DOHH2 (cell line): Measurements from ENCODE around the gene CBFA2T2.

ENCODE experiments used
- H3F3A ChIP-seq: fragments of 200-600 bp; sonication (generic), shearing (Covaris generic); 2 replicates; pipeline ENCODE4 v1.6.0; 2016; ENCODE audit warnings: antibody characterized with exemption, mild to moderate bottlenecking; ENCODE audit not compliant: control insufficient read depth, insufficient read depth
- H3K27ac ChIP-seq: fragments of 200-600 bp; sonication (generic); 2 replicates; pipeline ENCODE4 v1.5.1; 2014; ENCODE audit warnings: low read depth, mild to moderate bottlenecking, low read length, moderate library complexity
- H3K27me3 ChIP-seq: fragments of 200-600 bp; sonication (generic); 2 replicates; pipeline ENCODE4 v1.6.1; 2014; ENCODE audit warnings: mild to moderate bottlenecking, low read length, mixed read lengths; ENCODE audit not compliant: control insufficient read depth
- H3K36me3 ChIP-seq: fragments of 200-600 bp; sonication (generic); 2 replicates; pipeline ENCODE4 v1.6.1; 2014; ENCODE audit warnings: mild to moderate bottlenecking, low read length, moderate library complexity, mixed read lengths; ENCODE audit not compliant: control insufficient read depth
- H3K4me1 ChIP-seq: fragments of 200-600 bp; sonication (generic); 2 replicates; pipeline ENCODE4 v1.6.1; 2014; ENCODE audit warnings: mild to moderate bottlenecking, low read length, mixed read lengths; ENCODE audit not compliant: control insufficient read depth
- H3K4me2 ChIP-seq: fragments of 200-600 bp; sonication (generic); 2 replicates; pipeline ENCODE4 v1.6.0; 2014; ENCODE audit warnings: mild to moderate bottlenecking, low read length, moderate library complexity
- H3K4me3 ChIP-seq: fragments of 200-600 bp; sonication (generic); 2 replicates; pipeline ENCODE4 v1.5.1; 2014; ENCODE audit warnings: mild to moderate bottlenecking, low read length, mixed read lengths
- H3K79me2 ChIP-seq: fragments of 200-600 bp; sonication (generic); 2 replicates; pipeline ENCODE4 v1.6.1; 2014; ENCODE audit warnings: mild to moderate bottlenecking, low read length, mixed read lengths; ENCODE audit not compliant: control insufficient read depth
- H3K9me2 ChIP-seq: fragments of 200-600 bp; sonication (generic); replicated peaks from 2 replicates; pipeline ENCODE4 v1.6.1; 2014; ENCODE audit warnings: mild to moderate bottlenecking, low read length, mixed read lengths; ENCODE audit not compliant: control insufficient read depth
- H3K9me3 ChIP-seq: fragments of 200-600 bp; sonication (generic); 2 replicates; pipeline ENCODE4 v1.6.1; 2014; ENCODE audit warnings: antibody characterized with exemption, low read length, mixed read lengths; ENCODE audit not compliant: control insufficient read depth, insufficient read depth
- H4K20me1 ChIP-seq: fragments of 200-600 bp; sonication (generic); 2 replicates; pipeline ENCODE4 v1.6.0; 2014; ENCODE audit warnings: low read depth, mild to moderate bottlenecking, antibody characterized with exemption, low read length, moderate library complexity; ENCODE audit not compliant: control insufficient read depth, insufficient read depth
- EZH2phosphoT487 ChIP-seq: fragments of 200-600 bp; sonication (generic); IDR thresholded peaks from 2 replicates; pipeline ENCODE4 v1.6.1; 2017; ENCODE audit warnings: borderline replicate concordance, mild to moderate bottlenecking, antibody characterized with exemption, low read length, moderate library complexity, mixed read lengths
- TF ChIP-seq, protein P1 (sequence below): fragments of 200-600 bp; sonication (generic); IDR thresholded peaks from one replicate; pipeline ENCODE4 v1.5.1; 2014; ENCODE audit warnings: antibody characterized with exemption, mild to moderate bottlenecking, low read depth, low read length; ENCODE audit not compliant: poor library complexity, severe bottlenecking

Gene CBFA2T2

DNA sequence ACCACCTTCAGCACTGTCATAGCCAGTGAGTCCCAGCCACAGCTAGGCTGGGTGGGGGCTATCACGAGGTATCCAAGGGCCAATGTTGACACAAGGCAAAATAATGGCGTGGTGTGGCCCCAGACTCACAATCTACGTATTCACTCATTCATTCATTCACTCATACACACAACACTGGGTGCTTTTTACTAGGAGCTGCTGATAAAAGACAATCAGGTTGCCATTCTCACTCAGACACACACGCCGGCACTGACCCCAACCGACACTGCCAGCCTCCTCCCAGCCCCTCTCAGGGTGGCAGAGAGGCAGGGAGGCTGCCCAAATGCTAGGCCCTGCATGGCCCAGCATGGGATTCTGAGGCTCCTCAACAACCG lies 170.8 kb downstream of the CBFA2T2 start:
- Histone ChIP-seq H3K4me2 (no peak overlapping the region), H3K27me3 (no peaks in the 10 kb centered on the region), H3K4me3 (no peak overlapping the region), H3K9me3 (no peaks in the 10 kb centered on the region), H3K27ac (no peak overlapping the region), H3K36me3 (no peaks in the 10 kb centered on the region; the same call in 1 of the 2 replicates), H3K9me2 (no peaks in the 10 kb centered on the region), H3K79me2 (no peaks in the 10 kb centered on the region), H3K4me1 (peaks cover 23% of the 10 kb centered on the region), H3F3A (no peaks in the 10 kb centered on the region; the same call in 1 of the 2 replicates), H4K20me1 (no peaks in the 10 kb centered on the region)
- TF ChIP-seq EZH2phosphoT487 = no peak
- TF ChIP-seq, protein P1, sequence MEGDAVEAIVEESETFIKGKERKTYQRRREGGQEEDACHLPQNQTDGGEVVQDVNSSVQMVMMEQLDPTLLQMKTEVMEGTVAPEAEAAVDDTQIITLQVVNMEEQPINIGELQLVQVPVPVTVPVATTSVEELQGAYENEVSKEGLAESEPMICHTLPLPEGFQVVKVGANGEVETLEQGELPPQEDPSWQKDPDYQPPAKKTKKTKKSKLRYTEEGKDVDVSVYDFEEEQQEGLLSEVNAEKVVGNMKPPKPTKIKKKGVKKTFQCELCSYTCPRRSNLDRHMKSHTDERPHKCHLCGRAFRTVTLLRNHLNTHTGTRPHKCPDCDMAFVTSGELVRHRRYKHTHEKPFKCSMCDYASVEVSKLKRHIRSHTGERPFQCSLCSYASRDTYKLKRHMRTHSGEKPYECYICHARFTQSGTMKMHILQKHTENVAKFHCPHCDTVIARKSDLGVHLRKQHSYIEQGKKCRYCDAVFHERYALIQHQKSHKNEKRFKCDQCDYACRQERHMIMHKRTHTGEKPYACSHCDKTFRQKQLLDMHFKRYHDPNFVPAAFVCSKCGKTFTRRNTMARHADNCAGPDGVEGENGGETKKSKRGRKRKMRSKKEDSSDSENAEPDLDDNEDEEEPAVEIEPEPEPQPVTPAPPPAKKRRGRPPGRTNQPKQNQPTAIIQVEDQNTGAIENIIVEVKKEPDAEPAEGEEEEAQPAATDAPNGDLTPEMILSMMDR = no peak

DNA sequence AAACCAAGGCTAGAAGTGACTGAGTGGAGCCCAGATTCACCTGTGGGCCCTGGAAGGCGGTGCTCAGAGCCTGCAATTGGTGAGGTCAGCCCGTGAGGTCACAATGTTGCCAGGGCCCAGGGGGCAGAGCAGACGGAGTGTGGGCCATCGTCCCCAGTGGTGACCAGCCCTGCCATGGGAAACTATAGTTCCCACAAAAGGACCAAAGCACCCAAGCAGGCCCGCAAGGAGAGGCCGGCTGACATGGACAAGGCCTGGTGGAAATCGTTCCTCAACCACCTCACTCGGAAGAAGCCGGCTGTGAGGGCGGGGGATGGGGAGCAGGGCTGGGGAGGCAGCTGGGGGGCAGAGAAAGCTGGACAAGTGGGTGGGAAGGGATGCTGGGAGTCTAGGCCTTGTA lies 172.3 kb downstream of the CBFA2T2 start, which contains the start of gene C20orf144:
Gene C20orf144 (plus strand): TSS at position 156 of the 400 bp plus-strand sequence. CDS start 19 bp downstream, at position 175.
- no peaks in the 10 kb centered on the region; the same call in 1 of the 2 replicates for H3K36me3 ChIP-seq
- peak within 1 kb of the TSS; percentile 51 for H3K27ac ChIP-seq

DNA sequence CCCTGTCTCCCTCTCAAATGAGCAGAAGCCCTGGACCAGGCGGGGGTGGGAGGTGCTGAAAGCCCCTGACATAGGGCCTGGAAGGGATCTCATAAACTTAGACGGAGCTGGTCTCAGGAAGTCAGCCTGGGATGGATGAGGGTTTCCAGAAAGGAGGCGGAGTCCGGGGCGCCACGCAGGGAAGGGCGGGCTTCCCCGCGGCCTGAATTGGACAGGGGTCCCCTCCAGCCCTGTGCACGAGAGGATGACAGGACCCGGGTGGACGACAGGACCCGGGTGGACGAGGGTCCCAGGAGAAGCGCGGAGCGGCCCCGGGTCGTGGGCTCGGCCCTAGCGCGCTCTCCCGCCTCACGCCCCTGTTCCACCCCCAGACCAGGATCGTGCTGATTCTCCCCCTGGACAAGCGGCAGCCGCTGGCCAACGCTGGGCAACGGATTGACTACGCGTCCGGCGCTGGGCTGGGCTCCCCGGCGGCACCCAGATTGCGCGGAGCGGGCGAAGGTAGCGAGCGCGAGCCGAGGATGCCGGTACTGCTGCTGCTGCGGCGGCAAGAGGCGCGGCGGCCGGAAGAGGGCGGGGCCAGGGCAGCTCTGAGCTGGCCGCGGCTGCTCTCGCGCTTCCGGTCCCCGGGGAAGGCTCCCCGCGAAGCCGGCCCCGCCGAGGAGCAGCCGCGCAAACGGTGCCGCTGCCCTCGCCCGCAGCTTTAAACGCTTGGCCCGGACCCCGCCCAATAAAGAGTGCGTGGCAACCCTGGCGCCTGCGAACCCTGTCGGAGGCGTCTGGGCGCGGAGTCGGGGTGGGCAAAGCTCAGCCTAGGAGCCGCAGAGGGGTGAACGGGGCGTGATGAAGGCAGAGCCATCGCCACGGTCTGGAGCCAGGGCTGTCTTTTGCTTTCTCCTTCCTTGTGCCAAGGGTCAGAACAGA lies 173.5 kb downstream of the CBFA2T2 start:
- peak overlapping the region; percentile 51 for H3K27ac ChIP-seq

More for the DNA sequence above, 172.3 kb downstream of the CBFA2T2 start, which contains the start of gene C20orf144:
- H3F3A ChIP-seq = peaks cover 8% of the 10 kb centered on the region
- peak within 1 kb of the TSS; percentile 84 for H3K4me3 ChIP-seq
- TF ChIP-seq EZH2phosphoT487 = no peak
- TF ChIP-seq, protein P1 = no peak
- no peaks in the 10 kb centered on the region for H3K27me3 ChIP-seq
- H3K4me1 ChIP-seq = peaks cover 34% of the 10 kb centered on the region
- H3K4me2 ChIP-seq = peak within 1 kb of the TSS; percentile 94
- no peaks in the 10 kb centered on the region for H4K20me1 ChIP-seq
- no peaks in the 10 kb centered on the region for H3K9me2 ChIP-seq
- H3K9me3 ChIP-seq = no peaks in the 10 kb centered on the region
- peaks cover 2% of the 10 kb centered on the region; the same call in 1 of the 2 replicates for H3K79me2 ChIP-seq

More for the DNA sequence above, 173.5 kb downstream of the CBFA2T2 start:
- Histone ChIP-seq H3K27me3 (no peaks in the 10 kb centered on the region), H3K36me3 (peaks cover 4% of the 10 kb centered on the region), H4K20me1 (no peaks in the 10 kb centered on the region), H3K9me2 (no peaks in the 10 kb centered on the region), H3K4me2 (peak overlapping the region; percentile 94), H3K79me2 (peaks cover 13% of the 10 kb centered on the region), H3F3A (peaks cover 8% of the 10 kb centered on the region), H3K4me1 (peaks cover 44% of the 10 kb centered on the region), H3K4me3 (peak overlapping the region; percentile 84), H3K9me3 (no peaks in the 10 kb centered on the region)
- TF ChIP-seq, protein P1 = no peak
- TF ChIP-seq EZH2phosphoT487 = no peak
